Uterus (tissue), 4 donors: Measurements from ENCODE around the gene PTPRG. TPM values are rescaled to one million over a fixed set of nuclear protein-coding genes. Genes with fewer than 3 reads are reported as not detected.

Source experiments
- DNase-seq, 2 donors: peaks; one replicate each; pipeline ENCODE4 v3.0.0-alpha.2; 2019 to 2020
- H3K27ac ChIP-seq, 2 donors: fragments of 200-600 bp; sonication (generic); 1 replicate in 1 of 2; 2 replicates in 1 of 2; pipeline ENCODE4 v1.5.1; 2016 to 2018
- H3K27me3 ChIP-seq, 2 donors: fragments of 200-600 bp; sonication (generic); one replicate each; pipeline ENCODE4 v1.5.1; 2018 to 2019; ENCODE audit warnings: control low read depth in 1 of 2
- H3K36me3 ChIP-seq, 2 donors: fragments of 200-600 bp; sonication (generic); one replicate each; pipeline ENCODE4 v1.5.1; 2019; ENCODE audit warnings: control low read depth in 1 of 2
- H3K4me1 ChIP-seq, 2 donors: fragments of 200-600 bp; sonication (generic); one replicate each; pipeline ENCODE4 v1.5.1; 2018 to 2019; ENCODE audit warnings: control low read depth in 1 of 2
- H3K4me3 ChIP-seq, 2 donors: fragments of 200-600 bp; sonication (generic); 1 replicate in 1 of 2; 2 replicates in 1 of 2; pipeline ENCODE4 v1.5.1; 2018 to 2019; ENCODE audit warnings: mild to moderate bottlenecking in 1 of 2
- H3K9me3 ChIP-seq, 2 donors: fragments of 200-600 bp; sonication (generic); one replicate each; pipeline ENCODE4 v1.5.1; 2019; ENCODE audit warnings: control low read depth in 1 of 2
- POLR2A ChIP-seq, 2 donors: fragments of 450-650 bp; IDR thresholded peaks; one replicate each; pipeline ENCODE4 v1.6.1; 2016; ENCODE audit warnings: antibody characterized with exemption in 2 of 2, mild to moderate bottlenecking in 1 of 2, moderate library complexity in 1 of 2
- intact Hi-C: fragments of 100-400 bp; cut with DNase I; formaldehyde crosslinking; loops from one replicate; pipeline ENCODE4 v1.15.1; 2023; ENCODE audit warnings: low total_unique reads
- total RNA-seq, 4 donors: library from RNA; depleted of rRNA in 3 of 4; stranded (reverse); fragments of >200 nt in 3 of 4; gene quantifications; one replicate each; pipeline versions ENCODE4 v1.1.0 to v1.2.4, GENCODE V29; 2014 to 2023
- TF ChIP-seq, protein P1 (sequence below), 4 experiments: fragments of 200-600 bp in 2 of 4; fragments of 450-650 bp in 2 of 4; sonication (generic) in 2 of 4; IDR thresholded peaks; one replicate each; pipeline ENCODE4 v1.5.1; 2016 to 2019; ENCODE audit warnings: antibody characterized with exemption in 4 of 4, mild to moderate bottlenecking in 2 of 4, moderate library complexity in 1 of 4
- donor health status: DM: yes; HTN: yes; CAD: no.

PTPRG gene
- total RNA-seq, 4 donors from 2014 or later: 43.5 to 136 (median 62.6) TPM

DNA sequence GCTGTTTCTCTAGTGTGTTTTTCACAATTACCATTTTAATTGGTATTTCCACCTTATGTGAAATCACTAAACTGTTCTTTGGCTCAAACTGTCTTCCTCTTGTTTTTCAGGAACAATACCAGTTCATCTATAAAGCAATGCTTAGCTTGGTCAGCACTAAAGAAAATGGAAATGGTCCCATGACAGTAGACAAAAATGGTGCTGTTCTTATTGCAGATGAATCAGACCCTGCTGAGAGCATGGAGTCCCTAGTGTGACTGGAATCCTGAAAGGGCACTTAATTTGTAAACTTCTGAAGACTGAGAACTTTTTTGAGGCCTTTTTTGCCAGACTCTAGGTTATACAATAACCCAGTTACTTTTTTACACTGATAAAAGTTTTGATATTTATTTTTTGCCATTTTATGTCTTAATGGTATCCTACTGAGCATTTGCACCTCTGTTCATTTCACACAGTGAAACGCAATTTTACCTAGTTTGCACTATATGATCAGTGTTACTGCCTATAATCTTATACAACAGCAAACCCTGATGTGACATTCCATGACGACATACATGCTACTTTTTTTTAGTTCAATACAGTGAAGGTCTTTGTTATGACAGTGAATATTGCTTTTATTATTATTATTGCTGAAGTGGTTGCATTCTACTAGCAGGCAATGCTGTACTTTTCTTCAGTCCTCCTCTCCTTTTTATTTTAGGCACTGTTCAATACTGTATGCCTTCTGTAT lies 731.8 kb downstream of the PTPRG start:
- no peak for DNase-seq
- no peaks in the 10 kb centered on the region for H3K4me1 ChIP-seq
- TF ChIP-seq POLR2A (IDR thresholded peaks at IDR 0.05): no peak
- TF ChIP-seq, protein P1, sequence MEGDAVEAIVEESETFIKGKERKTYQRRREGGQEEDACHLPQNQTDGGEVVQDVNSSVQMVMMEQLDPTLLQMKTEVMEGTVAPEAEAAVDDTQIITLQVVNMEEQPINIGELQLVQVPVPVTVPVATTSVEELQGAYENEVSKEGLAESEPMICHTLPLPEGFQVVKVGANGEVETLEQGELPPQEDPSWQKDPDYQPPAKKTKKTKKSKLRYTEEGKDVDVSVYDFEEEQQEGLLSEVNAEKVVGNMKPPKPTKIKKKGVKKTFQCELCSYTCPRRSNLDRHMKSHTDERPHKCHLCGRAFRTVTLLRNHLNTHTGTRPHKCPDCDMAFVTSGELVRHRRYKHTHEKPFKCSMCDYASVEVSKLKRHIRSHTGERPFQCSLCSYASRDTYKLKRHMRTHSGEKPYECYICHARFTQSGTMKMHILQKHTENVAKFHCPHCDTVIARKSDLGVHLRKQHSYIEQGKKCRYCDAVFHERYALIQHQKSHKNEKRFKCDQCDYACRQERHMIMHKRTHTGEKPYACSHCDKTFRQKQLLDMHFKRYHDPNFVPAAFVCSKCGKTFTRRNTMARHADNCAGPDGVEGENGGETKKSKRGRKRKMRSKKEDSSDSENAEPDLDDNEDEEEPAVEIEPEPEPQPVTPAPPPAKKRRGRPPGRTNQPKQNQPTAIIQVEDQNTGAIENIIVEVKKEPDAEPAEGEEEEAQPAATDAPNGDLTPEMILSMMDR (IDR thresholded peaks at IDR 0.05): no peak
- H3K4me3 ChIP-seq: no peak overlapping the region
- intact Hi-C loops: no loop called here
- H3K27me3 ChIP-seq: no peaks in the 10 kb centered on the region
- H3K36me3 ChIP-seq: no peaks in the 10 kb centered on the region
- no peaks in the 10 kb centered on the region for H3K9me3 ChIP-seq
- no peak overlapping the region for H3K27ac ChIP-seq

GRCh38 chr3:62295571-62295970 lies 734.2 kb downstream of the PTPRG start:
- no peak overlapping the region for H3K4me3 ChIP-seq
- H3K4me1 ChIP-seq: no peaks in the 10 kb centered on the region
- no peaks in the 10 kb centered on the region for H3K27me3 ChIP-seq
- TF ChIP-seq, protein P1 (IDR thresholded peaks at IDR 0.05): no peak
- no peak for TF ChIP-seq POLR2A (IDR thresholded peaks at IDR 0.05)
- no peak for DNase-seq
- intact Hi-C loops: no loop called here
- no peak overlapping the region for H3K27ac ChIP-seq
- H3K36me3 ChIP-seq: no peaks in the 10 kb centered on the region
- H3K9me3 ChIP-seq: no peaks in the 10 kb centered on the region

- TF ChIP-seq, protein P1 (IDR thresholded peaks at IDR 0.05): no peak
- TF ChIP-seq POLR2A (IDR thresholded peaks at IDR 0.05): no peak
- no peak overlapping the region for H3K27ac ChIP-seq
- no peaks in the 10 kb centered on the region for H3K27me3 ChIP-seq
- H3K9me3 ChIP-seq: no peaks in the 10 kb centered on the region
- no peaks in the 10 kb centered on the region for H3K36me3 ChIP-seq
- H3K4me3 ChIP-seq: no peak overlapping the region
- intact Hi-C loops: no loop called here
- H3K4me1 ChIP-seq: no peaks in the 10 kb centered on the region
- DNase-seq: no peak
These were observed 739.2 kb downstream of the PTPRG start for GRCh38 chr3:62300617-62301016.

GRCh38 chr3:62312201-62312600 lies 750.8 kb downstream of the PTPRG start:
- Histone ChIP-seq H3K4me3 (no peak overlapping the region), H3K36me3 (no peaks in the 10 kb centered on the region), H3K9me3 (no peaks in the 10 kb centered on the region), H3K4me1 (no peaks in the 10 kb centered on the region), H3K27me3 (no peaks in the 10 kb centered on the region), H3K27ac (no peak overlapping the region)
- TF ChIP-seq, protein P1 (IDR thresholded peaks at IDR 0.05): no peak
- TF ChIP-seq POLR2A (IDR thresholded peaks at IDR 0.05): no peak
- DNase-seq: no peak
- intact Hi-C loops: no loop called here

- TF ChIP-seq POLR2A (IDR thresholded peaks at IDR 0.05): no peak
- TF ChIP-seq, protein P1 (IDR thresholded peaks at IDR 0.05): no peak
- intact Hi-C loops: no loop called here
These were observed 755.2 kb downstream of the PTPRG start for GRCh38 chr3:62316525-62316924.

More at GRCh38 chr3:62316525-62316924, 755.2 kb downstream of the PTPRG start:
- Histone ChIP-seq H3K27ac (no peak overlapping the region), H3K36me3 (no peaks in the 10 kb centered on the region), H3K4me1 (no peaks in the 10 kb centered on the region), H3K27me3 (no peaks in the 10 kb centered on the region), H3K4me3 (no peak overlapping the region), H3K9me3 (no peaks in the 10 kb centered on the region)
- no peak for DNase-seq
